IMR-90 (cell line): ENCODE measurements around the gene AKAP6. TPM values are rescaled to one million over a fixed set of nuclear protein-coding genes. Genes with fewer than 3 reads are reported as not detected.

Experiments used
- ATAC-seq: fragments of 200-7000 bp; cut with Tn5 transposase; 2 replicates; pipeline ENCODE4 v1.9.1; 2020; ENCODE audit warnings: low read depth, mild to moderate bottlenecking, moderate library complexity
- BruUV-seq: library from RNA; stranded (reverse); fragments of 400-500 nt; replicated peaks from 2 replicates; lab custom pipeline; 2021; lab: Mats Ljungman, UMichigan
- CTCF ChIA-PET: fragments of 300-600 bp; formaldehyde crosslinking; extraction: SDS; loops from one replicate; lab custom pipeline; 2021; ENCODE audit warnings: antibody characterized with exemption; lab: Yijun Ruan, JAX
- POLR2A ChIA-PET: fragments of 300-600 bp; sonication (Branson Sonifier 250); formaldehyde crosslinking; loops from one replicate; lab custom pipeline; 2022; ENCODE audit warnings: antibody characterized with exemption; ENCODE audit not compliant: unreplicated experiment; lab: Charles Lee
- DNase-seq: peaks from one replicate; pipeline ENCODE4 v3.0.0; 2013
- H2AFZ ChIP-seq: replicated peaks from 2 replicates; pipeline ENCODE3; 2013; ENCODE audit warnings: low read length, mild to moderate bottlenecking; ENCODE audit not compliant: poor library complexity
- H2AK5ac ChIP-seq: 2 replicates; pipeline ENCODE4 v1.6.1; 2013; ENCODE audit warnings: low read depth, low read length, inconsistent platforms
- H2AK9ac ChIP-seq: replicated peaks from 2 replicates; pipeline ENCODE3; 2013; ENCODE audit warnings: mild to moderate bottlenecking, low read depth, low read length, moderate library complexity; ENCODE audit not compliant: poor library complexity
- H2BK120ac ChIP-seq: 2 replicates; pipeline ENCODE4 v1.6.1; 2013; ENCODE audit warnings: low read depth, low read length, inconsistent platforms
- H2BK15ac ChIP-seq: 3 replicates; pipeline ENCODE4 v1.6.1; 2013; ENCODE audit warnings: low read depth, low read length, inconsistent platforms
- H2BK20ac ChIP-seq: 2 replicates; pipeline ENCODE4 v1.6.1; 2013; ENCODE audit warnings: low read depth, mild to moderate bottlenecking, inconsistent platforms, low read length, moderate library complexity
- H2BK5ac ChIP-seq: 2 replicates; pipeline ENCODE4 v1.6.1; 2013; ENCODE audit warnings: mild to moderate bottlenecking, low read depth, low read length, inconsistent platforms; ENCODE audit not compliant: poor library complexity, severe bottlenecking
- H3K14ac ChIP-seq: replicated peaks from 2 replicates; pipeline ENCODE4 v1.6.1; 2013; ENCODE audit warnings: low read depth, low read length, inconsistent platforms
- H3K18ac ChIP-seq: 2 replicates; pipeline ENCODE4 v1.6.1; 2013; ENCODE audit warnings: low read depth, low read length, control low read depth
- H3K23ac ChIP-seq: 2 replicates; pipeline ENCODE4 v1.6.1; 2013; ENCODE audit warnings: low read depth, low read length, inconsistent platforms
- H3K27ac ChIP-seq: 2 replicates; pipeline ENCODE4 v1.5.1; 2013; ENCODE audit warnings: mild to moderate bottlenecking, control low read depth, low read length; ENCODE audit not compliant: insufficient read depth
- H3K27me3 ChIP-seq: 2 replicates; pipeline ENCODE4 v1.6.1; 2013; ENCODE audit warnings: low read length; ENCODE audit not compliant: control insufficient read depth, insufficient read depth
- H3K36me3 ChIP-seq: 2 replicates; pipeline ENCODE4 v1.6.1; 2013; ENCODE audit warnings: low read length, mixed read lengths; ENCODE audit not compliant: control insufficient read depth, insufficient read depth
- H3K4ac ChIP-seq: 2 replicates; pipeline ENCODE4 v1.6.1; 2013; ENCODE audit warnings: low read depth, low read length, inconsistent platforms
- H3K4me1 ChIP-seq: 2 replicates; pipeline ENCODE4 v1.6.1; 2013; ENCODE audit warnings: low read length, mixed read lengths; ENCODE audit not compliant: control insufficient read depth, insufficient read depth
- H3K4me2 ChIP-seq: 2 replicates; pipeline ENCODE4 v1.6.1; 2013; ENCODE audit warnings: low read depth, mild to moderate bottlenecking, control low read depth, low read length, moderate library complexity
- H3K4me3 ChIP-seq: 2 replicates; pipeline ENCODE4 v1.5.1; 2013; ENCODE audit warnings: low read depth, mild to moderate bottlenecking, control low read depth, low read length, moderate library complexity; ENCODE audit not compliant: insufficient read depth
- H3K56ac ChIP-seq: 2 replicates; pipeline ENCODE4 v1.6.1; 2013; ENCODE audit warnings: low read length, inconsistent platforms; ENCODE audit not compliant: insufficient read depth; ENCODE audit errors: extremely low read depth
- H3K79me1 ChIP-seq, 2 experiments: 2 replicates each; pipeline ENCODE4 v1.6.1; 2013; ENCODE audit warnings: low read length in 2 of 2, inconsistent platforms in 1 of 2, low read depth in 1 of 2
- H3K9ac ChIP-seq: 2 replicates; pipeline ENCODE4 v1.6.1; 2013; ENCODE audit warnings: low read depth, low read length, control low read depth
- H3K9me1 ChIP-seq: 2 replicates; pipeline ENCODE4 v1.6.1; 2013; ENCODE audit warnings: low read length, inconsistent platforms; ENCODE audit not compliant: insufficient read depth
- H3K9me3 ChIP-seq: 2 replicates; pipeline ENCODE4 v1.6.1; 2013; ENCODE audit warnings: low read length; ENCODE audit not compliant: control insufficient read depth, insufficient read depth
- H4K20me1 ChIP-seq: 2 replicates; pipeline ENCODE4 v1.6.1; 2013; ENCODE audit warnings: low read length, inconsistent platforms; ENCODE audit not compliant: insufficient read depth
- H4K5ac ChIP-seq: 2 replicates; pipeline ENCODE4 v1.6.1; 2013; ENCODE audit warnings: mild to moderate bottlenecking, low read depth, low read length, control low read depth
- H4K8ac ChIP-seq, 2 experiments: 2 replicates each; pipeline ENCODE4 v1.6.1; 2013; ENCODE audit warnings: low read depth in 2 of 2, low read length in 2 of 2, control low read depth in 1 of 2, inconsistent platforms in 1 of 2
- H4K91ac ChIP-seq: 2 replicates; pipeline ENCODE4 v1.6.1; 2013; ENCODE audit warnings: low read depth, low read length, inconsistent platforms; ENCODE audit not compliant: insufficient read depth
- CHD1 ChIP-seq: IDR thresholded peaks from 2 replicates; pipeline ENCODE4 v1.6.1; 2012; ENCODE audit warnings: low read depth, low read length, improper control_type of control experiment
- MAFK ChIP-seq: IDR thresholded peaks from 2 replicates; pipeline ENCODE4 v1.6.1; 2012; ENCODE audit warnings: low read depth, low read length, improper control_type of control experiment
- MXI1 ChIP-seq: IDR thresholded peaks from 2 replicates; pipeline ENCODE4 v1.6.1; 2012; ENCODE audit warnings: low read depth, mild to moderate bottlenecking, low read length, moderate library complexity, borderline replicate concordance
- POLR2A ChIP-seq: IDR thresholded peaks from 2 replicates; pipeline ENCODE4 v1.6.1; 2012; ENCODE audit warnings: mild to moderate bottlenecking, low read depth, low read length
- RAD21 ChIP-seq: IDR thresholded peaks from 2 replicates; pipeline ENCODE4 v1.6.1; 2012; ENCODE audit warnings: low read length, improper control_type of control experiment
- RCOR1 ChIP-seq: IDR thresholded peaks from 2 replicates; pipeline ENCODE4 v1.6.1; 2012; ENCODE audit warnings: mild to moderate bottlenecking, low read length, improper control_type of control experiment; ENCODE audit not compliant: insufficient replicate concordance
- RFX5 ChIP-seq: IDR thresholded peaks from 2 replicates; pipeline ENCODE4 v1.8.0; 2012; ENCODE audit warnings: low read depth, mild to moderate bottlenecking, low read length, moderate library complexity
- WGBS, 2 experiments: methylation state at CpG; one replicate each; pipeline versions ENCODE4 v1.1.5 to v1.1.7; 2013; ENCODE audit warnings: missing lambda C conversion rate in 2 of 2; ENCODE audit not compliant: insufficient read length in 1 of 2; ENCODE audit errors: extremely low coverage in 2 of 2; 5-methylcytosine and 5-hydroxymethylcytosine counted together
- dilution Hi-C: fragments of 300-500 bp; cut with HindIII; formaldehyde crosslinking; loops from one replicate; pipeline ENCODE4 v1.14.3; 2018; ENCODE audit warnings: low sequenced_read_pairs; ENCODE audit not compliant: unreplicated experiment
- in situ Hi-C: fragments of 300-500 bp; cut with MboI; formaldehyde crosslinking; loops from 3 replicates; pipeline ENCODE4 v1.14.3; 2019; ENCODE audit warnings: low sequenced_read_pairs, inconsistent platforms, mixed read lengths
- intact Hi-C: fragments of 100-400 bp; cut with micrococcal nuclease; formaldehyde crosslinking; loops from 2 replicates; pipeline ENCODE4 v1.10.0; 2022
- polyA plus RNA-seq, 3 experiments: library from polyadenylated mRNA; depleted of rRNA; stranded (reverse); fragments of >200 nt; gene quantifications; 2 replicates each; pipeline ENCODE4 v1.2.3, GENCODE V29; 2012; ENCODE audit warnings: low replicate concordance in 1 of 3
- total RNA-seq: library from RNA; depleted of rRNA; stranded (reverse); fragments of >200 nt; gene quantifications from 2 replicates; pipeline ENCODE4 v1.2.3, GENCODE V29; 2012
- TF ChIP-seq, protein P1 (sequence below): fragments of 150-350 bp; IDR thresholded peaks from 2 replicates; pipeline ENCODE4 v1.6.1; 2016; ENCODE audit warnings: low read depth, mild to moderate bottlenecking, low read length, moderate library complexity, borderline replicate concordance

Gene AKAP6
- total and polyA plus RNA-seq, 2 of the 4 experiments (the other 2 are of a cell fraction) = 0.22 to 1.6 TPM

DNA sequence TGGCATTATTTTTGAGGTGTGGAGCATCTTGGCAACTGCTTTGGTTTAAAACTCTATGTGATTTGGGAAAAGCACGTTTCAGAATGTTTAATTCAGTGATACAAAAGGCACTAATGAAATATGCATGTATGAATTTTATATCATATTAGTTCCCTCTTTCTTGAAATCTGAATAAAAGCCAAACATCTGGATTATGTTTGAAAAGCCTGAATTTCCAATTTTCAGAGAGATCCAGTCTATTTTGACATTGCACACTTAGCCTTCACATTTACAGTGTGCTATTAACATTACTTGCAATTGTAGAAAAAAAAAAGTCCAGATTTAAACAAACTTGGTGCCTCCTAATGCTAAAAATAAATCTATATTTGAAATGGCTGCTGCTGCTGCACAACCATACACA, 390.5 kb downstream of the AKAP6 start:
- in situ Hi-C loops (no loop called here), dilution Hi-C loops (no loop called here), intact Hi-C loops (no loop called here)
- ATAC-seq (no peak), DNase-seq (no peak)
- H4K91ac ChIP-seq = no peak overlapping the region
- H2BK120ac ChIP-seq = no peak overlapping the region
- H3K56ac ChIP-seq = no peak overlapping the region
- H2AK9ac ChIP-seq = no peak overlapping the region
- WGBS, 2 experiments = no CpG with 5 or more reads among the region's 1 CpG
- H2BK15ac ChIP-seq = no peak overlapping the region
- no peaks in the 10 kb centered on the region for H3K9me1 ChIP-seq
- H3K18ac ChIP-seq = no peak overlapping the region
- no peaks in the 10 kb centered on the region; the same call in 1 of the 2 replicates for H3K27me3 ChIP-seq
- no peak overlapping the region for H3K23ac ChIP-seq
- no peak overlapping the region for H2BK5ac ChIP-seq
- no peak overlapping the region for H2BK20ac ChIP-seq
- no peak overlapping the region for H4K5ac ChIP-seq
- no peaks in the 10 kb centered on the region for H3K36me3 ChIP-seq
- no peak overlapping the region for H3K4ac ChIP-seq
- H3K79me1 ChIP-seq = no peaks in the 10 kb centered on the region
- no peaks in the 10 kb centered on the region for H4K20me1 ChIP-seq
- no peak overlapping the region for H3K27ac ChIP-seq
- H3K14ac ChIP-seq = no peak overlapping the region
- no peaks in the 10 kb centered on the region for H3K4me1 ChIP-seq
- no peak overlapping the region for H3K4me3 ChIP-seq
- no peak overlapping the region for H2AK5ac ChIP-seq
- no peak overlapping the region for H4K8ac ChIP-seq
- CTCF ChIA-PET = no interaction called here
- no peak overlapping the region for H3K9ac ChIP-seq
- no peak for TF ChIP-seq POLR2A
- no peak for TF ChIP-seq MXI1
- no peak for TF ChIP-seq CHD1
- no peak for TF ChIP-seq RFX5
- TF ChIP-seq RCOR1 = no peak
- TF ChIP-seq RAD21 = no peak
- TF ChIP-seq, protein P1, sequence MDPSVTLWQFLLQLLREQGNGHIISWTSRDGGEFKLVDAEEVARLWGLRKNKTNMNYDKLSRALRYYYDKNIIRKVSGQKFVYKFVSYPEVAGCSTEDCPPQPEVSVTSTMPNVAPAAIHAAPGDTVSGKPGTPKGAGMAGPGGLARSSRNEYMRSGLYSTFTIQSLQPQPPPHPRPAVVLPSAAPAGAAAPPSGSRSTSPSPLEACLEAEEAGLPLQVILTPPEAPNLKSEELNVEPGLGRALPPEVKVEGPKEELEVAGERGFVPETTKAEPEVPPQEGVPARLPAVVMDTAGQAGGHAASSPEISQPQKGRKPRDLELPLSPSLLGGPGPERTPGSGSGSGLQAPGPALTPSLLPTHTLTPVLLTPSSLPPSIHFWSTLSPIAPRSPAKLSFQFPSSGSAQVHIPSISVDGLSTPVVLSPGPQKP = no peak
- no peak for TF ChIP-seq MAFK
- no peak overlapping the region for H2AFZ ChIP-seq
- no peak overlapping the region for H3K4me2 ChIP-seq
- POLR2A ChIA-PET = no interaction called here
- no peaks in the 10 kb centered on the region for H3K9me3 ChIP-seq
- BruUV-seq = no TSS peak
